Keratinocyte (primary cell): ENCODE measurements around the gene CCNB1IP1.
"Not testable (repeated sequence)": the region's sequence is repeated elsewhere in the genome, so short reads cannot be mapped to it uniquely, and the experiment has no call there.

Experiments
- EZH2 ChIP-seq: IDR thresholded peaks from one replicate; pipeline ENCODE4 v1.6.1; 2012; ENCODE audit warnings: inconsistent platforms, mild to moderate bottlenecking, low read length, moderate library complexity
- TF ChIP-seq, protein P1 (sequence below), 3 experiments: IDR thresholded peaks in 1 of 3; conservative IDR thresholded peaks in 1 of 3; optimal IDR thresholded peaks in 1 of 3; 2 replicates in 2 of 3; 3 replicates in 1 of 3; pipeline versions ENCODE3 to v1.5.1; 2011; ENCODE audit warnings: low read length in 3 of 3, mild to moderate bottlenecking in 3 of 3, moderate library complexity in 2 of 3, control low read depth in 1 of 3, inconsistent platforms in 1 of 3; ENCODE audit not compliant: insufficient read depth in 2 of 3; ENCODE audit errors: extremely low read depth in 1 of 3

DNA sequence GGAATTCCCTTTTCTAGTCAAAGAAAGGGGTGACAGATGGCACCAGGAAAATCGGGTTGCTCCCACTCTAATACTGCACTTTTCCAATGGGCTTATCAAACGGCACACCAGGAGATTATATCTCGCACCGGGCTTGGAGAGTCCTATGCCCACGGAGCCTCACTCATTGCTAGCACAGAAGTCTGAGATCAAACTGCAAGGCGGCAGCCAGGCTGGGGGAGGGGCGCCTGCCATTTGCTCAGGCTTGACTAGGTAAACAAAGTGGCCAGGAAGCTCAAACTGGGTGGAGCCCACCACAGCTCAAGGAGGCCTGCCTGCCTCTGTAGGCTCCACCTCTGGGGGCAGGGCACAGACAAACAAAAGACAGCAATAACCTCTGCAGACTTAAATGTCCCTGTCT, 52.8 kb downstream of the CCNB1IP1 start:
- TF ChIP-seq, protein P1, sequence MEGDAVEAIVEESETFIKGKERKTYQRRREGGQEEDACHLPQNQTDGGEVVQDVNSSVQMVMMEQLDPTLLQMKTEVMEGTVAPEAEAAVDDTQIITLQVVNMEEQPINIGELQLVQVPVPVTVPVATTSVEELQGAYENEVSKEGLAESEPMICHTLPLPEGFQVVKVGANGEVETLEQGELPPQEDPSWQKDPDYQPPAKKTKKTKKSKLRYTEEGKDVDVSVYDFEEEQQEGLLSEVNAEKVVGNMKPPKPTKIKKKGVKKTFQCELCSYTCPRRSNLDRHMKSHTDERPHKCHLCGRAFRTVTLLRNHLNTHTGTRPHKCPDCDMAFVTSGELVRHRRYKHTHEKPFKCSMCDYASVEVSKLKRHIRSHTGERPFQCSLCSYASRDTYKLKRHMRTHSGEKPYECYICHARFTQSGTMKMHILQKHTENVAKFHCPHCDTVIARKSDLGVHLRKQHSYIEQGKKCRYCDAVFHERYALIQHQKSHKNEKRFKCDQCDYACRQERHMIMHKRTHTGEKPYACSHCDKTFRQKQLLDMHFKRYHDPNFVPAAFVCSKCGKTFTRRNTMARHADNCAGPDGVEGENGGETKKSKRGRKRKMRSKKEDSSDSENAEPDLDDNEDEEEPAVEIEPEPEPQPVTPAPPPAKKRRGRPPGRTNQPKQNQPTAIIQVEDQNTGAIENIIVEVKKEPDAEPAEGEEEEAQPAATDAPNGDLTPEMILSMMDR (optimal IDR thresholded peaks at IDR 0.05 in 1 of 3, IDR thresholded peaks at IDR 0.05 in 1 of 3, conservative IDR thresholded peaks at IDR 0.05 in 1 of 3; ENCODE audit: extremely low read depth in 1 of 3, insufficient read depth in 2 of 3, low read length in 3 of 3) = not testable (repeated sequence)
- not testable (repeated sequence) for TF ChIP-seq EZH2
